ENCODE data around the gene ATP1B1. TPM values are rescaled to one million over a fixed set of nuclear protein-coding genes. Genes with fewer than 3 reads are reported as not detected.

Gene ATP1B1
- total RNA-seq, 1 donor from 2014 or later, result 27.5 TPM

DNA sequence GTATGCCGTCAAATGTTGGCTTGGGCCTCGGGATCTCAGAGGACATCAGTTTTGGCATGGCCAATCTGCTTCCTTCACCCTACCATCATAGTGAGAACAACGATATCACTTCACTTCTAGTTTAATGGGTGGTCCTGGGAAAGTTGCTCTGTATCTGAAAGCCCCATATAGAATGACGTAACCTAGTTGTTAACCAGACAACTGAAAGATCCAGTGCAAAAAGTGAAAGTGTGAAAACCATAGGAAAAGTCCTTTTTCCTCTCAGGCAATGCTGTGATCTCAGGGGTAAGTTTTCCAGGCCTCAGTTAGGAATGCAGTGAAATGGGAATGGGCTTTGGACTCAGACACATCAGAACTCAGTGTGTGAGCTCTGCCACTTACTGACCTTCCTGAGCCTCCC lies 18.6 kb upstream of the ATP1B1 start:
- Histone ChIP-seq H3K36me3 (no peaks in the 10 kb centered on the region), H3K27ac (no peak overlapping the region), H3K4me1 (no peaks in the 10 kb centered on the region), H3K27me3 (no peaks in the 10 kb centered on the region), H3K9me3 (no peaks in the 10 kb centered on the region), H3K4me3 (no peak overlapping the region)
- intact Hi-C loops (cut with DNase I), result no loop called here
- TF ChIP-seq POLR2A (IDR thresholded peaks at IDR 0.05) (no peak), POLR2AphosphoS5 (IDR thresholded peaks at IDR 0.05; ENCODE audit: insufficient read depth in 1 of 2, low read depth in 1 of 2) (no peak)
- TF ChIP-seq, protein P1, sequence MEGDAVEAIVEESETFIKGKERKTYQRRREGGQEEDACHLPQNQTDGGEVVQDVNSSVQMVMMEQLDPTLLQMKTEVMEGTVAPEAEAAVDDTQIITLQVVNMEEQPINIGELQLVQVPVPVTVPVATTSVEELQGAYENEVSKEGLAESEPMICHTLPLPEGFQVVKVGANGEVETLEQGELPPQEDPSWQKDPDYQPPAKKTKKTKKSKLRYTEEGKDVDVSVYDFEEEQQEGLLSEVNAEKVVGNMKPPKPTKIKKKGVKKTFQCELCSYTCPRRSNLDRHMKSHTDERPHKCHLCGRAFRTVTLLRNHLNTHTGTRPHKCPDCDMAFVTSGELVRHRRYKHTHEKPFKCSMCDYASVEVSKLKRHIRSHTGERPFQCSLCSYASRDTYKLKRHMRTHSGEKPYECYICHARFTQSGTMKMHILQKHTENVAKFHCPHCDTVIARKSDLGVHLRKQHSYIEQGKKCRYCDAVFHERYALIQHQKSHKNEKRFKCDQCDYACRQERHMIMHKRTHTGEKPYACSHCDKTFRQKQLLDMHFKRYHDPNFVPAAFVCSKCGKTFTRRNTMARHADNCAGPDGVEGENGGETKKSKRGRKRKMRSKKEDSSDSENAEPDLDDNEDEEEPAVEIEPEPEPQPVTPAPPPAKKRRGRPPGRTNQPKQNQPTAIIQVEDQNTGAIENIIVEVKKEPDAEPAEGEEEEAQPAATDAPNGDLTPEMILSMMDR (IDR thresholded peaks at IDR 0.05), result no peak
- DNase-seq (ENCODE audit: extremely low spot score in 2 of 2), result no peak

- Histone ChIP-seq H3K4me1 (no peaks in the 10 kb centered on the region), H3K27ac (no peak overlapping the region), H3K9me3 (no peaks in the 10 kb centered on the region), H3K36me3 (no peaks in the 10 kb centered on the region), H3K4me3 (no peak overlapping the region), H3K27me3 (no peaks in the 10 kb centered on the region)
- TF ChIP-seq POLR2A (IDR thresholded peaks at IDR 0.05) (no peak), POLR2AphosphoS5 (IDR thresholded peaks at IDR 0.05; ENCODE audit: insufficient read depth in 1 of 2, low read depth in 1 of 2) (no peak)
- TF ChIP-seq, protein P1 (IDR thresholded peaks at IDR 0.05), result no peak
- intact Hi-C loops (cut with DNase I), result no loop called here
- DNase-seq (ENCODE audit: extremely low spot score in 2 of 2), result no peak
Measured at GRCh38 chr1:169089776-169090175, 16.7 kb upstream of the ATP1B1 start.

GRCh38 chr1:169090308-169090899 lies 16.1 kb upstream of the ATP1B1 start:
- Histone ChIP-seq H3K4me3 (no peak overlapping the region), H3K9me3 (no peaks in the 10 kb centered on the region), H3K27ac (no peak overlapping the region), H3K27me3 (no peaks in the 10 kb centered on the region), H3K36me3 (no peaks in the 10 kb centered on the region), H3K4me1 (no peaks in the 10 kb centered on the region)
- TF ChIP-seq POLR2AphosphoS5 (IDR thresholded peaks at IDR 0.05; ENCODE audit: insufficient read depth in 1 of 2, low read depth in 1 of 2), result no peak
- TF ChIP-seq POLR2A (IDR thresholded peaks at IDR 0.05), result no peak
- TF ChIP-seq, protein P1 (IDR thresholded peaks at IDR 0.05), result no peak
- no peak for DNase-seq (ENCODE audit: extremely low spot score in 2 of 2)
- intact Hi-C loops (cut with DNase I), result no loop called here

- H3K4me1 ChIP-seq, result no peaks in the 10 kb centered on the region
- H3K27me3 ChIP-seq, result no peaks in the 10 kb centered on the region
- no peaks in the 10 kb centered on the region for H3K9me3 ChIP-seq
- no peak overlapping the region for H3K27ac ChIP-seq
- DNase-seq (ENCODE audit: extremely low spot score in 2 of 2), result no peak
- H3K36me3 ChIP-seq, result no peaks in the 10 kb centered on the region
- H3K4me3 ChIP-seq, result no peak overlapping the region
- TF ChIP-seq, protein P1 (IDR thresholded peaks at IDR 0.05), result no peak
- TF ChIP-seq POLR2AphosphoS5 (IDR thresholded peaks at IDR 0.05; ENCODE audit: insufficient read depth in 1 of 2, low read depth in 1 of 2), result no peak
- no peak for TF ChIP-seq POLR2A (IDR thresholded peaks at IDR 0.05)
- intact Hi-C loops (cut with DNase I), result no loop called here
Measured at GRCh38 chr1:169090900-169091311, 15.6 kb upstream of the ATP1B1 start.

DNA sequence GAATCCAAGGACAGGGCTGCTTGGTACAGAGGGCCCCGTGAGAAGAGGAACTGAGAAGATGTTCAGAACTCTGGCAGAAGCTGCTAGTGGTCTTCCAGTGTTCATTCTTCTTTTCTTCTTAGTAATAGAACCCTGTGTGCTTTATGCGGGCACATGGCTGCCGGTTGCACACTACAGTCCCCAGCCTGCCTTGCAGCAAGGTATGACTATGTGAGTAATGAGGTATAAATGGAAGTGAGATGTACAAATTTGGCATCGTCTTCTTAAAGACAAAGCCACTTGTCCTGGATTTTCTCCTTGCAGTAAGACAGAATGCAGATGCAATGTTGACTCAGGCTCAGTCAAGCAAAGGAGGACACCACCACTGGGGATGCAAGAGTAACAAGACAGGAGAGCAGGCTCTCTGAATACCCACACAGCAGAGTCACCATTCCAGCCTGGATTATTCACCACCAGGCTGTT lies 15.0 kb upstream of the ATP1B1 start:
- Histone ChIP-seq H3K36me3 (no peaks in the 10 kb centered on the region), H3K27ac (no peak overlapping the region), H3K9me3 (no peaks in the 10 kb centered on the region), H3K27me3 (no peaks in the 10 kb centered on the region), H3K4me1 (no peaks in the 10 kb centered on the region), H3K4me3 (no peak overlapping the region)
- intact Hi-C loops (cut with DNase I), result no loop called here
- no peak for DNase-seq (ENCODE audit: extremely low spot score in 2 of 2)
- TF ChIP-seq POLR2AphosphoS5 (IDR thresholded peaks at IDR 0.05; ENCODE audit: insufficient read depth in 1 of 2, low read depth in 1 of 2) (no peak), POLR2A (IDR thresholded peaks at IDR 0.05) (no peak)
- TF ChIP-seq, protein P1 (IDR thresholded peaks at IDR 0.05), result no peak
